Stomach (tissue), 9 donors: ENCODE measurements around the gene COL23A1. TPM values are rescaled to one million over a fixed set of nuclear protein-coding genes. Genes with fewer than 3 reads are reported as not detected.

ENCODE experiments used
- DNase-seq, 2 donors: peaks; one replicate each; pipeline versions ENCODE4 v3.0.0 to v3.0.0-alpha.2; 2013 to 2019
- H3K27ac ChIP-seq, 5 donors: fragments of 200-600 bp in 4 of 5; sonication (generic) in 4 of 5; one replicate each; pipeline ENCODE4 v1.5.1; 2013 to 2019; ENCODE audit warnings: mild to moderate bottlenecking in 1 of 5, moderate library complexity in 1 of 5
- H3K27me3 ChIP-seq, 3 donors: fragments of 200-600 bp; sonication (generic); one replicate each; pipeline ENCODE4 v1.5.1; 2017 to 2019; ENCODE audit warnings: mixed run types in 1 of 3
- H3K36me3 ChIP-seq, 4 donors: fragments of 200-600 bp; sonication (generic); 1 replicate in 3 of 4; 2 replicates in 1 of 4; pipeline ENCODE4 v1.5.1; 2016 to 2019
- H3K4me1 ChIP-seq, 4 donors: fragments of 200-600 bp; sonication (generic); one replicate each; pipeline ENCODE4 v1.5.1; 2016 to 2019
- H3K4me3 ChIP-seq, 4 donors: fragments of 200-600 bp; sonication (generic) in 3 of 4; one replicate each; pipeline ENCODE4 v1.5.1; 2016 to 2019; ENCODE audit warnings: mild to moderate bottlenecking in 1 of 4
- H3K9me3 ChIP-seq, 4 donors: fragments of 200-600 bp; sonication (generic); one replicate each; pipeline ENCODE4 v1.5.1; 2016 to 2019
- CTCF ChIP-seq, 7 experiments: fragments of 450-650 bp in 4 of 7; fragments of 200-600 bp in 3 of 7; sonication (generic) in 3 of 7; IDR thresholded peaks; one replicate each; pipeline ENCODE4 v1.5.1; 2016 to 2019; ENCODE audit warnings: antibody characterized with exemption in 7 of 7, control low read depth in 2 of 7, mild to moderate bottlenecking in 1 of 7
- EP300 ChIP-seq: sonication (generic); formaldehyde crosslinking; IDR thresholded peaks from one replicate; pipeline ENCODE4 v1.6.1; 2017; ENCODE audit warnings: antibody characterized with exemption
- POLR2A ChIP-seq, 4 donors: fragments of 450-650 bp; IDR thresholded peaks; one replicate each; pipeline ENCODE4 v1.6.1; 2016; ENCODE audit warnings: antibody characterized with exemption in 4 of 4, control low read depth in 2 of 4, mild to moderate bottlenecking in 1 of 4, moderate library complexity in 1 of 4
- POLR2AphosphoS5 ChIP-seq, 3 donors: sonication (generic); formaldehyde crosslinking; IDR thresholded peaks; one replicate each; pipeline ENCODE4 v1.6.1; 2016; ENCODE audit warnings: antibody characterized with exemption in 3 of 3
- WGBS, 5 donors: extraction: QIAGEN DNeasy Blood & Tissue Kit in 3 of 5; methylation state at CpG; one replicate each; pipeline versions ENCODE4 v1.1.5 to v1.1.7; 2013 to 2018; 5-methylcytosine and 5-hydroxymethylcytosine counted together
- intact Hi-C: fragments of 100-400 bp; cut with DNase I; formaldehyde crosslinking; loops from one replicate; pipeline ENCODE4 v1.15.1; 2023; ENCODE audit warnings: low total_unique reads
- polyA plus RNA-seq, 3 donors: library from polyadenylated mRNA; stranded (reverse); fragments of 200-250 nt; gene quantifications; one replicate each; pipeline ENCODE4 v1.2.3, GENCODE V29; 2013
- total RNA-seq, 5 donors: library from RNA; depleted of rRNA; stranded (reverse); fragments of >200 nt; gene quantifications; one replicate each; pipeline versions ENCODE4 v1.1.0 to v1.2.3, GENCODE V29; 2014 to 2016
- donor health status: healthy with polysubstance abuse.
- donor health status: Bipolar disorder and iron deficiency.
- donor health status: healthy.

Gene COL23A1
- total and polyA plus RNA-seq, 8 donors: under 0.01 to 7.0 (median 1.4) TPM

DNA sequence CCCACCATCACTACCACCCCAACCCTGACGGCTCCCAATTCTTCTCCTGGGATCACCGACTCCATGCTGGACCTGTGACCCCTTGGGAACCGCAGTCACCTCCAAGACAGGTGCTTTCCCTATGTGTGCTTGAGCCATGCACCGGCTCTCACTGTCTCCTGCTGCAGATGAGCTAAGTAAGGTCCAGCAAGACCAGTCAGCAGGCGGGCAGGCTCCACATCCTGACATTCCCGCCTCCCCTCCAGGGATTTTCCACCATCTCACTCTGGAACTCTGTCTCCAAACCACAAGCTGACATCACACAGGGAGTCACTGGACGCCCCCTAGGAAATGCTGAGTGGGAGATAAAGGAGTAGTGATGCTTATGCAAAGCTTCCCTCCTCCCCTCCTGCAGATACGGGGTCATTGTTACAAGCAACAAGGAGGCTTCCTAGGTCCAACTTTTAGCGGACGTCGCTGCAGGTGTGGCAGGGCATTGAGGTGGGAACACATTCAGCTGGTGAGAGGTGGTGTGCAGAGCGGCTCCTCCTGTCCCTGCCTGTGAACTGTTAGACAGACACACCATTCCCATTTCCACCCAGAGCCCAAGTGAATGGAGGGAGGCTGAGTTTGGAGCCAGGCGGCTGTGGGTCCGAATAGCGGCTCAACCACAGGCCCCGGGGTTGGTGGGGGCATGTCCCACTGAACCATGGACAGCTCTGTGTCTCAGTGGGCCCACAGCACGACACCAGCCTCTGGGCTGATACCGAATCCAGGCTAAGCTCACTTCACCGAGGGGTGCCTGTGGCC lies 228.3 kb downstream of the COL23A1 start:
- WGBS, 5 donors: 74 to 84% (median 83%) methylated on average over 17 to 19 of the region's 19 CpGs
- H3K4me3 ChIP-seq: no peak overlapping the region
- no peaks in the 10 kb centered on the region for H3K9me3 ChIP-seq
- H3K36me3 ChIP-seq: no peaks in the 10 kb centered on the region
- intact Hi-C loops: no loop called here
- TF ChIP-seq CTCF (IDR thresholded peaks at IDR 0.05) (no peak), EP300 (no peak), POLR2AphosphoS5 (IDR thresholded peaks at IDR 0.05) (no peak), POLR2A (IDR thresholded peaks at IDR 0.05) (no peak)
- peaks cover 0 to 23% (median 0%) of the 10 kb centered on the region in 3 donors for H3K27me3 ChIP-seq
- no peak overlapping the region for H3K27ac ChIP-seq
- DNase-seq: no peak
- H3K4me1 ChIP-seq: peaks cover 3 to 5% (median 5%) of the 10 kb centered on the region in 4 donors

DNA sequence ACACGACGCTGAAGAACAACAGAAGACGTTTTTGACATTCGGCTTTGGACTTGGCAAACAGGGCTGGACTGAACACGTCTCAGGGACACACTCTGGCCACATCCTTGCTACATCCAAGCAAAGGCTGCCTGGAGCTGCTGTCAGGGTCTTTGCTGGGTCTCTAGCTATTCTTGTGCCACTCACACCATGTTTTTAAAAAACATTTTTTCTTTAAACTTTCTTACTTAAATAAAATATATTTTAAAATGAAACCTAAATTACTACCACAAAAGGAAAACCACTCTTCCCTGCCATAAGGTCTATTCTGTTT lies 229.3 kb downstream of the COL23A1 start:
- WGBS, 5 donors: 18 to 47% (median 38%) methylated on average over 5 of the region's 5 CpGs
- intact Hi-C loops: no loop called here
- Histone ChIP-seq H3K27ac (no peak overlapping the region), H3K9me3 (no peaks in the 10 kb centered on the region), H3K36me3 (no peaks in the 10 kb centered on the region), H3K4me3 (no peak overlapping the region), H3K27me3 (peaks cover 0 to 32% (median 3%) of the 10 kb centered on the region in 3 donors), H3K4me1 (peaks cover 11 to 15% (median 13%) of the 10 kb centered on the region in 4 donors)
- no peak for DNase-seq
- TF ChIP-seq EP300: no peak
- TF ChIP-seq POLR2A (IDR thresholded peaks at IDR 0.05): no peak
- no peak for TF ChIP-seq CTCF (IDR thresholded peaks at IDR 0.05)
- no peak for TF ChIP-seq POLR2AphosphoS5 (IDR thresholded peaks at IDR 0.05)

DNA sequence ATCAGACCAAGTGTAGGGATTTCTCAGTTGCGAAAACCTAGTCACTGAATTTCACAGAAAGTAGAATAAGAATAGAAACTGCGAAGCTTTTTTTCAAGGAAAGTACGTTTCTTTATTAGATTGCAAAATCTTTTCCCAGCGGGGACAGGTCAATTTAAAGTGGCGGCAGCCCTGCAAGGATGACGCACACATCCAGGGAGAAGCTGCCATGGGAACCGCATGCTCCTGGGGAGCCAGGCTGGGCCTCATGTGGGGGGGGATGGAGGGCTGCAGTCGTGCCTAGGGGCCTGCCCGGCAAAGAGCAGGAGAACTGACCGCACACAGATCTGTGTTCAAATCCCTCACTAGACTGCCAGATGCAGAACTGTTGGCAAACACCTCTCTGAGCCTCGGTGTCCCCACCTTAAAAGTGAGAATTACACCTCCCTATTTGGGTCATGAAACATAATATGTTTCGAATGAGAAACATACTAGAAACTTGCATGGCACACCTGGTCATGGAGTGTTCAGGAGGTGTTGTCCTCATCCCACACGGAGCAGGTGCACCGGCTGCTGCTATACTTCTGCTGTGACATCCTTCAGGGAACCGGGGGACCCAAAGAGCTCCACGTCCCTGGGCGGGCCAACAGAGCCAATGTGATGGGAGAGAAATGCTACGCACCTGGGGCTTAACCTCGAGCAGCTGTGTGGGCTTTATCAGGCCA lies 229.8 kb downstream of the COL23A1 start:
- 67 to 80% (median 78%) methylated on average over 19 of the region's 19 CpGs for WGBS, 5 donors
- H3K9me3 ChIP-seq: no peaks in the 10 kb centered on the region
- peaks cover 0 to 34% (median 3%) of the 10 kb centered on the region in 3 donors for H3K27me3 ChIP-seq
- H3K4me1 ChIP-seq: peaks cover 11 to 16% (median 14%) of the 10 kb centered on the region in 4 donors
- H3K36me3 ChIP-seq: no peaks in the 10 kb centered on the region
- H3K27ac ChIP-seq: no peak overlapping the region
- DNase-seq: no peak
- H3K4me3 ChIP-seq: no peak overlapping the region
- TF ChIP-seq EP300 (no peak), POLR2A (IDR thresholded peaks at IDR 0.05) (no peak), POLR2AphosphoS5 (IDR thresholded peaks at IDR 0.05) (no peak), CTCF (IDR thresholded peaks at IDR 0.05) (no peak)
- intact Hi-C loops: no loop called here

DNA sequence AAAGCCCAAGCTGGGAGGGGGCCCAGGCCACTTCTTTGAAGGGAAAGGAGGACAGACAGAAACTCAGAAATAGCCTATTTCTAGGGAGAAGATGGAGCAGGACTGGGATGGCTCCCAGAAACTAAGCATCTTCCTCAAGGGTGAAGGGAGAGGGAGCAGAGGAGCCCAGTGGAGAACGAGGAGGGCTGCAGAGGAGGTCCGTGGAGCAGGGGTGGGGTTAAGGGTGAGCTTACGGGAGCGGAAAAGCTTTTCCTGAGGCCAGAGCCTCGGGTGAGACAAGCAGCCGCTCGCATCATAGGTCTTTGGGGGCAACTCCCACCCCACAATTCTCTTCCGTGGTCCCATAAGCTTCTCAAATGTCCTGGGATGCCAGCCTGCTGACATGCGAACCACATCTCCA lies 230.5 kb downstream of the COL23A1 start:
- WGBS, 5 donors: 56 to 68% (median 60%) methylated on average over 9 of the region's 9 CpGs
- peaks cover 11 to 16% (median 14%) of the 10 kb centered on the region in 4 donors for H3K4me1 ChIP-seq

More for the DNA sequence above, 230.5 kb downstream of the COL23A1 start:
- DNase-seq: no peak
- Histone ChIP-seq H3K9me3 (no peaks in the 10 kb centered on the region), H3K36me3 (no peaks in the 10 kb centered on the region), H3K27me3 (peaks cover 0 to 34% (median 3%) of the 10 kb centered on the region in 3 donors), H3K4me3 (no peak overlapping the region), H3K27ac (no peak overlapping the region)
- TF ChIP-seq EP300 (no peak), POLR2A (IDR thresholded peaks at IDR 0.05) (no peak)
- intact Hi-C loops: no loop called here
